ENCODE data around the gene CAMK4.

Gene CAMK4

DNA sequence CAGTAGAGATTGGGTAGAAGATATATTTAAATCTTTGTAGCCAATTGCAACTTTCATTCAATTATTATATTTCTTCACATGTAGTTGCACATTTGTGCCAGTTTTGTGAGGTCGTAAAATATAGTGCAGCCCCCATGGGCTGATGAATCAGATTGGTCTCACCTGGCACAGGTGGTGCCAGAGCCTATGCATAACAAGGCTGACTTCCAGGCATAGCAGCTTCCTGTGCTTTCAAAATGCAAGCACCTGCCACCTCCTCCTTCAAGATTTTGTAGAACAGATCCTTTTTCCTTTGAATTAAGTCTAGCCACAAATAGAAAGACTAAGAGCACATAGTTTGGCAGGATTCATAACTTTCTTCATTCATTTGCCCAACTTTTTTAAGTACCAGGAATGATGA lies 201.0 kb downstream of the CAMK4 start:
- no peak for DNase-seq (ENCODE audit: low read depth in 2 of 2)

DNA sequence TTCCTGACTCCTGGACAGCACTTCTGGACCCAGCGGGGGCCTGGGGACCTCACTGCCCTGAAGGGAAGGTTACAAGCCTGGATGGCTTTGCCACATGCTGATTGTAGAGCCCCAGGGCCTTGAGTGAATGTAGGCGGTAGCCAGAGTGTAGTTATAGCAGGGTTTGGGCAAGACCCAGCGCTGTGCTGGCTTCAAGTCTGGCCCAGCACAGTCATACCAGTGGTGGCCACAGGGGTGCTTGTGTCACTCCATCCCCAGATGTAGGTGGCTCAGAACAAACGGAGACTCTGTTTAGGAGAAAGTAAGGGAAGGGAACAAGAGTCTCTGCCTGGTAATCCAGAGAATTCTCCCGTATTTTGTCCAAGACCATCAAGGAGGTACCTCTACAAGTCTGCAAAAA lies 203.6 kb downstream of the CAMK4 start:
- no peak for DNase-seq (ENCODE audit: low read depth in 2 of 2)

DNA sequence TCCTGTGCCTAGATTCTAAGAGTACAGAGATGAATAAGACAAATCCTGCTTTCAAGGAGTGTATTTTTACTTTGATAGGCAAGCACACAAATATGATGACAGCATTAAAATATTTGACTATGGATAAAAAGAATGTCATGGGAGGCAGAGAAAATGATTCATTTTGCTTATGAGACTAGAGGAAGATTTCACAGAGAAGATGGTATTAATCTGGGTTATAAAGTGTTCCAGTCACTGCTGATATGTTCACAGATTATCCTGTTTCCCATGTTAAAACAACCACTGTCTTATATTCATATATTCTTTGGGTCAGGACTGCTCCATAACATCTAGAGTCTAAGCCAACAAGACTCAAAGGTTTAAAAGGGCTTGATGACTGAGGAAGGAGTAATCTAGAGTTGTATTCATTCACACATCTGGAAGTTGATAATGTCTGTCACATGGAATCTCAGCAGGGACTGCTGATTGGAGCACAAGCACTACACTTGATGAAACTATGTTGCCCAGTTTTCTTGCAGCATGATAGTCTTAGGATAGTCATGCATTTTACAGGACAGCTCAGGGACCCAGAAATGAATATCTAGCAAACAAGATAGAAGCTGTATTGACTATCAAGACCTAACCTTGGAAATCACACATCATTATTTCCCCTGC lies 208.8 kb downstream of the CAMK4 start:
- no peak for DNase-seq (ENCODE audit: low read depth in 2 of 2)

DNA sequence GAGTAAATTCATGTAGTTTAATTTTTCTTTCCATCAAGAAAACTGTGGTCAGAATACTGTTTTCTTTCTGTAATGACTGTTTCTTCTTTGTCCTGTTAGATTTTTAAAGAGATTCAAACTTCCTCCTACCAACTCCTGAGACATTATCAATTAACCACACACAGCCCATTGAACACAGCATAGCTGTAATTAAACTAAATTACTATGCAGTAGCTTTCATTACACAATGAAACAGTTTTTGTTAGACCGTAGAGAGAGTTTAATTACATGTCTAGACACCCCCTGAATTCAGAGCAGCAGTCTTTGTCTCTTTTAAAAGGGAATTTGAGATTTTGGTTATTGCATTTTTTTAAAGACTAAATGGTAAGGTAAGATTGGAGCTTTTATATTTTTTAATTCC lies 210.6 kb downstream of the CAMK4 start:
- no peak for DNase-seq (ENCODE audit: low read depth in 2 of 2)

- DNase-seq (ENCODE audit: low read depth in 2 of 2), result no peak
Observed at GRCh38 chr5:111439473-111440075, 215.4 kb downstream of the CAMK4 start.

- DNase-seq (ENCODE audit: low read depth in 2 of 2), result no peak
Observed at GRCh38 chr5:111447099-111447498, 222.9 kb downstream of the CAMK4 start.

- DNase-seq (ENCODE audit: low read depth in 2 of 2), result no peak
Observed at GRCh38 chr5:111447822-111448221, 223.6 kb downstream of the CAMK4 start.

GRCh38 chr5:111453295-111453694 lies 229.1 kb downstream of the CAMK4 start:
- DNase-seq (ENCODE audit: low read depth in 2 of 2), result no peak

DNA sequence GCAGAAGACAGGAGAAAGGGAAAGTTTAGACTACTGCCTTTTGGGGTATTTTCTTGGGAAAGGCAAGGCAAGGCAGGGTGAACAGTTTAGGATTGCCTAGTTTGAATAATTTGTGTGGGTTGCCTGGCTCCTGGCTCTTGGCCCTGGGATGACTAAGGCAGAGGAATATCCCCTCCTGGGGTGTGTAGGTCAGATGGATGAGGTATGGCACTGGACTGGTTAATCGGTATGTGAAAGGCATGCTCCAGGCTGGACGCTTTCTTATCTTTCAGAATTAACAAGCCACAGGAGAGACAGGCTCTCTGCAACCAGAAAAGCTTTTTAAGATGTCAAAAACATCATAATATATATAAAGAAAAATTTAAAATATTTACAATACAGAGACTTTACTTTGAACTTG lies 229.6 kb downstream of the CAMK4 start:
- no peak for DNase-seq (ENCODE audit: low read depth in 2 of 2)

GRCh38 chr5:111454198-111454622 lies 230.0 kb downstream of the CAMK4 start:
- no peak for DNase-seq (ENCODE audit: low read depth in 2 of 2)

- no peak for DNase-seq (ENCODE audit: low read depth in 2 of 2)
Observed at GRCh38 chr5:111454776-111455175, 230.6 kb downstream of the CAMK4 start.

DNA sequence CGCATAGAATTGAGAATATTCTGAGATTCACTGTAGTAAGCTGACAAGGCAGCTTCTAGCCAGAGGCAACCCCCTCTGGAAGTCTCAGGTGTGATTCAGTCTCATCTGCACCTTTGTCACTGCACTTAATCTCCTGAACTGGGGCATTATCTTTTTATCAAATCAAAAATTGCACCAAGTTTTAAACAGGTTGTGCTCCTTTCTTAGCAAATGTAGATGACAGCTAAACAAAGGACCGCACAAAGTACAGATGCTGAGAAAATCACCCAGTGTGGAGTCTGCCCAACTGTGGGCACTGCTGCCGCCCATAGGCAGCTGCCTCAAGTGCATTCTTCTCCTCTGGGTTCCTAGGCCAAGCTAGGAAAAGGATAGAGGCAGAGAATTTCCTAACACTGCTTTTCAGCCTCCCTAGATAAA lies 237.1 kb downstream of the CAMK4 start:
- DNase-seq (ENCODE audit: low read depth in 2 of 2), result no peak

DNA sequence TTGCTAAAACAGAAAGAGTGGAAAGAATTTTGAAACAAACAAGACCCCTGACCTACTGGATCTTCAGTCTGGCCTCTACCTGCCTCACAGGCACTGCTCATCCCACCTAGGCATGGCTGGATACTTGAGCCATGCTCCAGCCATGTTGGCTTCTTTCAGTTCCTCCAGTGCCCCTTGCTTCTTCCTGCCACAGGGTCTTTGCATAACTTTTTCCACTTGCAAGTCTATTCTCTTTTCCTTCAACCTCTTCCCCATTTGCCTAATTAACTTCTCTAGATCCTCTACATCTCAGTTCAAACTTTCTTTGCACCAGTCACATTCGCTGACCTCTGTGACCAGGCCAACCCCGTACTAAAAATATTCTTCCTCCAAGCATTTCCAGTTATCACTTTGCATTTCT lies 237.8 kb downstream of the CAMK4 start:
- DNase-seq (ENCODE audit: low read depth in 2 of 2), result no peak

GRCh38 chr5:111463311-111463710 lies 239.1 kb downstream of the CAMK4 start:
- no peak for DNase-seq (ENCODE audit: low read depth in 2 of 2)

- no peak for DNase-seq (ENCODE audit: low read depth in 2 of 2)
Observed at GRCh38 chr5:111469293-111469896, 245.2 kb downstream of the CAMK4 start.

- no peak for DNase-seq (ENCODE audit: low read depth in 2 of 2)
Observed at GRCh38 chr5:111469903-111470302, 245.7 kb downstream of the CAMK4 start.

DNA sequence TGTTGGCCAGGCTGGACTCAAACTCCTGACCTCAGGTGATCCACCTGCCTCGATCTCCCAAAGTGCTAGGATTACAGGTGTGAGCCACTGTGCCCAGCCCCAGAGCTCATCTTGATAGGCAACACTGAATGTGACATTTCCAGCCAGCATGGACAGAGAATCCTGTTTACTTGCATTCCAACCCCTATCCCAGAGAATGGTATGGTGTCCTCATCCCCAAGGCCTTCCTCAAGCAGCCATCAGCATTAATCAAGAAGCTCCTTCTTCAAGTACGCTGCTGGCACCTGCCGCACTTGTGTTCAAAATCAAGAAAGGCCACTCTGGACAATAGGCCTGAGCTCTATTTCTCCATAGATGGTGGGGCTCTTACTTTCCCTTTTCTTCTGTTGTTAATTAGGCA lies 247.9 kb downstream of the CAMK4 start:
- no peak for DNase-seq (ENCODE audit: low read depth in 2 of 2)

- no peak for DNase-seq (ENCODE audit: low read depth in 2 of 2)
Observed at GRCh38 chr5:111472579-111472978, 248.4 kb downstream of the CAMK4 start.

- DNase-seq (ENCODE audit: low read depth in 2 of 2), result no peak
Observed at GRCh38 chr5:111478266-111478665, 254.1 kb downstream of the CAMK4 start.

DNA sequence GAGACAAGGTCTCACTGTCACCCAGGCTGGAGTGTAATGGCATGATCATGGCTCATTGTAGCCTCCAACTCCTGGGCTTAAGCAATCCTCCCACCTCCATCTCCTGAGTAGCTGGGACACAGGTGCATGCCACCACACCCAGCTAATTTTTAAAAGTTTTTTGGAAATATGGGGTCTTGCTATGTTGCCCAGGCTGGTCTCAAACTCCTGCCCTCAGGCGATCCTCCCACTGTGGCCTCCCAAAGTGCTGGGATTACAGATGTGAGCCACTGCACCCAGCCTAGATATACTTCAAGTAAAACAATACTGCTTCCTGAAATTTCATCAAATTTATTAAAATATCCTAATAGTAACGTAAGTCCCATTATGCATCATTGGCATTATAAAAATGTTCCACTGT lies 254.7 kb downstream of the CAMK4 start:
- no peak for DNase-seq (ENCODE audit: low read depth in 2 of 2)

GRCh38 chr5:111480346-111480745 lies 256.2 kb downstream of the CAMK4 start:
- no peak for DNase-seq (ENCODE audit: low read depth in 2 of 2)

DNA sequence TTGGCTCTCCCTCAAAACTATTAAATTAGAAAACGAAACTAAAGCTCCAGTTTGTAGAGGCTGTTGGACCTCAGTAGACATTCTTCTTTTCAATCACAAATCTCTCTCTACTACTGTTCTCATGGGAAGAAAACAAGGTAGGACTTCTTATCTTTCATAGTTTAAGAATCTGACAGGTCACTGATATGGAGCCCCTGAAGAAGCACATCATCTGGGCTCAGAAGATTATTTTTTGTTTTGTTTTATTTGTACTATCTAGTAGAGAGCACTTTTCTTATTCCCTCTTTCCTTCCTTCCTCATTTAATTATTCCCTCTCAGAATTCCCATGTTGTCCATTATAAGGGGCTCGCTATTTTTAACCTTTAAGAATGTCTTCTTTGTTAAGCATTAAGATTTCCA lies 261.9 kb downstream of the CAMK4 start:
- DNase-seq (ENCODE audit: low read depth in 2 of 2), result no peak

- DNase-seq (ENCODE audit: low read depth in 2 of 2), result no peak
Observed at GRCh38 chr5:111486926-111487325, 262.7 kb downstream of the CAMK4 start.

Measured in stimulated activated CD8-positive, alpha-beta memory T cell treated with anti-CD3 and anti-CD28 coated beads, Interleukin-2, amount 100 ng/mL, for 48 hours (primary cell).